Transverse colon (tissue), 4 donors: Measurements from ENCODE around the gene DISP3. TPM values are rescaled to one million over a fixed set of nuclear protein-coding genes. Genes with fewer than 3 reads are reported as not detected.

Source experiments
- DNase-seq: peaks from one replicate; pipeline ENCODE4 v3.0.0-alpha.2; 2019
- H3K27ac ChIP-seq, 4 donors: fragments of 200-600 bp; sonication (generic); 2 replicates each; pipeline ENCODE4 v1.5.1; 2016 to 2018; ENCODE audit warnings: inconsistent platforms in 4 of 4
- H3K27me3 ChIP-seq: fragments of 200-600 bp; sonication (generic); 2 replicates; pipeline ENCODE4 v1.5.1; 2017; ENCODE audit warnings: inconsistent platforms
- H3K36me3 ChIP-seq, 4 donors: fragments of 200-600 bp; sonication (generic); 2 replicates each; pipeline ENCODE4 v1.5.1; 2017 to 2019; ENCODE audit warnings: inconsistent platforms in 4 of 4
- H3K4me1 ChIP-seq, 4 donors: fragments of 200-600 bp; sonication (generic); 2 replicates each; pipeline ENCODE4 v1.5.1; 2017 to 2020; ENCODE audit warnings: inconsistent platforms in 4 of 4
- H3K4me3 ChIP-seq, 4 donors: fragments of 200-600 bp; sonication (generic); 1 replicate in 1 of 4; 2 replicates in 3 of 4; pipeline versions ENCODE4 v1.5.1 to v1.6.1; 2017 to 2019; ENCODE audit warnings: inconsistent platforms in 4 of 4
- H3K9me3 ChIP-seq, 2 donors: fragments of 200-600 bp; sonication (generic); 2 replicates each; pipeline ENCODE4 v1.5.1; 2017 to 2019; ENCODE audit warnings: inconsistent platforms in 2 of 2
- EP300 ChIP-seq: sonication (generic); formaldehyde crosslinking; IDR thresholded peaks from one replicate; pipeline ENCODE4 v1.6.1; 2017; ENCODE audit warnings: antibody characterized with exemption, low read depth
- POLR2A ChIP-seq: fragments of 450-650 bp; IDR thresholded peaks from one replicate; pipeline ENCODE4 v1.6.1; 2016; ENCODE audit warnings: antibody characterized with exemption, mild to moderate bottlenecking, moderate library complexity
- POLR2AphosphoS5 ChIP-seq, 3 donors: sonication (generic); formaldehyde crosslinking; IDR thresholded peaks; one replicate each; pipeline ENCODE4 v1.6.1; 2016; ENCODE audit warnings: antibody characterized with exemption in 3 of 3
- WGBS, 2 donors: methylation state at CpG; one replicate each; pipeline ENCODE4 v1.1.5; 2018; ENCODE audit warnings: low coverage in 1 of 2; 5-methylcytosine and 5-hydroxymethylcytosine counted together
- in situ Hi-C, 4 donors: fragments of 200-750 bp; cut with MboI; loops; one replicate each; pipeline versions ENCODE4 v1.15.0 to v1.15.1; 2017; ENCODE audit warnings: low sequenced_read_pairs in 3 of 4, low pct_ligation_motif_present in 1 of 4, low pct_unique_long_range_greater_than_20kb in 1 of 4
- intact Hi-C: fragments of 100-400 bp; cut with DNase I; formaldehyde crosslinking; loops from one replicate; pipeline ENCODE4 v1.15.1; 2023; ENCODE audit warnings: low total_unique reads
- total RNA-seq, 4 donors: library from RNA; depleted of rRNA; stranded (reverse); fragments of >200 nt; gene quantifications; one replicate each; pipeline ENCODE4 v1.1.0, GENCODE V29; 2016
- TF ChIP-seq, protein P1 (sequence below), 5 experiments: fragments of 200-600 bp in 3 of 5; fragments of 450-650 bp in 2 of 5; sonication (generic) in 3 of 5; IDR thresholded peaks; 1 replicate in 2 of 5; 2 replicates in 3 of 5; pipeline ENCODE4 v1.5.1; 2016 to 2017; ENCODE audit warnings: antibody characterized with exemption in 5 of 5, inconsistent platforms in 3 of 5, mild to moderate bottlenecking in 2 of 5, moderate library complexity in 1 of 5

DISP3 gene
- total RNA-seq, 4 donors from 2014 or later = under 0.01 to 2.6 (median 0.16) TPM; not detected in 1

DNA sequence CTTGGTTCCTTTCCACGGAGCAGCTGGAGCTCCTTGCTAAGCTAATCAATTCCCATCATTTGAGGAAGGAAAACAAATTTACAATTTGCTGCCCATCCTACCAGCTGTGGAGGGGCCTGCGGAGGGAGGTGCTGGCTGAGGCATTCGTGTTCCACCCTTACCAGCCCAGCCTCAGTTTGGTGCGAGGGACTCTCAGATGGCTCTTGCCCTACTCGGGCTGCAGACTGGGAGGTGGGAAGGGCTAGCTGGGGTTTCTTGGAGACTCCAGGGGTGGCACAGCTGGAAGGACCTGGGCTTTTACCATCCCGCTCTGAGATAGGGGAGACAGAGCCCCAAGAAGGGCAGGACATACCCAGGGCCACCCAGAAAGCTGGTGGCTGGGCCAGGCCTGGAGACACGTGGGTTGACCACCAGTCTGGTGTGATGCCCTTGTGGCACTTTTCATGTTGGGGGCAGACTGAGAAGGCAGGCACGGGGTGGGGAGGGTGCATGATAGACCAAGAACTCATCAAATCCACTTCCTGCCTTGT, 17.7 kb downstream of the DISP3 start:
- H3K36me3 ChIP-seq = no peaks in the 10 kb centered on the region
- H3K9me3 ChIP-seq = no peaks in the 10 kb centered on the region
- no peak for DNase-seq
- peaks cover 8% of the 10 kb centered on the region for H3K27me3 ChIP-seq
- intact Hi-C loops (no loop called here), in situ Hi-C loops (no loop called here)
- no peak overlapping the region for H3K4me3 ChIP-seq
- TF ChIP-seq POLR2A (no peak), EP300 (no peak), POLR2AphosphoS5 (IDR thresholded peaks at IDR 0.05) (no peak)
- TF ChIP-seq, protein P1, sequence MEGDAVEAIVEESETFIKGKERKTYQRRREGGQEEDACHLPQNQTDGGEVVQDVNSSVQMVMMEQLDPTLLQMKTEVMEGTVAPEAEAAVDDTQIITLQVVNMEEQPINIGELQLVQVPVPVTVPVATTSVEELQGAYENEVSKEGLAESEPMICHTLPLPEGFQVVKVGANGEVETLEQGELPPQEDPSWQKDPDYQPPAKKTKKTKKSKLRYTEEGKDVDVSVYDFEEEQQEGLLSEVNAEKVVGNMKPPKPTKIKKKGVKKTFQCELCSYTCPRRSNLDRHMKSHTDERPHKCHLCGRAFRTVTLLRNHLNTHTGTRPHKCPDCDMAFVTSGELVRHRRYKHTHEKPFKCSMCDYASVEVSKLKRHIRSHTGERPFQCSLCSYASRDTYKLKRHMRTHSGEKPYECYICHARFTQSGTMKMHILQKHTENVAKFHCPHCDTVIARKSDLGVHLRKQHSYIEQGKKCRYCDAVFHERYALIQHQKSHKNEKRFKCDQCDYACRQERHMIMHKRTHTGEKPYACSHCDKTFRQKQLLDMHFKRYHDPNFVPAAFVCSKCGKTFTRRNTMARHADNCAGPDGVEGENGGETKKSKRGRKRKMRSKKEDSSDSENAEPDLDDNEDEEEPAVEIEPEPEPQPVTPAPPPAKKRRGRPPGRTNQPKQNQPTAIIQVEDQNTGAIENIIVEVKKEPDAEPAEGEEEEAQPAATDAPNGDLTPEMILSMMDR (IDR thresholded peaks at IDR 0.05) = no peak
- no peak overlapping the region for H3K27ac ChIP-seq
- WGBS, 2 donors = 81% methylated on average over 8 of the region's 8 CpGs; no CpG with 5 or more reads in 1 of the 2 donors
- no peaks in the 10 kb centered on the region for H3K4me1 ChIP-seq

DNA sequence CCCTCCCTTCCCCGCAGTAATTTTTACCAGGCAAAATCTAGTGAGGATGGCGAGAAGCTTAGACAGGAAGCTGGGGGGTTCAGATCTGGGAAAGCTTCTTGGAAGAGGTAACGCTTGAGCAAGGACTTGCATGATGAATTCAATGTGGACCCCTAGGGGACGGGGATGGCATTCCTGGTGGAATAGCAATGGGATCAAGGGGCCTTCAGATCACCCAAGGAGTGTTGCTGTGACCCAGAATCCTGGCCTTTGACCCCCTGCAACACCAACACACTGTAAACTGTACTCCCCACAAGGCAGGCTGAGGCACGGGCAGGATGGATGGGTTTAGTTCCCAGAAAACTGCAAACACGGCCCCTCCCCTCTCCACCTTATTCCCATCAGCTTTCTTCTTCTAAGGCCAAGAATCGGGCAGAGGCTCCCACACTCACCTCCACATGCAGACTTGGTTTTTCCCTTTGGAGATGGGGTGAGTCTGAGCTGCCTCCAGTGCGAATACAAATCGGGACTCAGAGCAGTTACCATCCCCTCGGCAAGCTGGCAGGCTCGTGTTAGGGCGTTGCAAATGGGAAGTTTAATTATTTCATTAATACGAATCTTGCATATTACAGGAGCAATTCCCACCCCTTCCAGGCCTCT, 20.1 kb downstream of the DISP3 start:
- WGBS, 2 donors = 38 to 61% methylated on average over 4 to 13 of the region's 13 CpGs
- DNase-seq = no peak
- Histone ChIP-seq H3K27ac (no peak overlapping the region), H3K36me3 (no peaks in the 10 kb centered on the region), H3K9me3 (no peaks in the 10 kb centered on the region), H3K27me3 (peaks cover 17% of the 10 kb centered on the region), H3K4me1 (no peaks in the 10 kb centered on the region), H3K4me3 (no peak overlapping the region)
- in situ Hi-C loops (no loop called here), intact Hi-C loops (no loop called here)
- no peak for TF ChIP-seq POLR2A
- TF ChIP-seq POLR2AphosphoS5 (IDR thresholded peaks at IDR 0.05) = no peak
- TF ChIP-seq, protein P1 (IDR thresholded peaks at IDR 0.05) = no peak
- TF ChIP-seq EP300 = no peak

DNA sequence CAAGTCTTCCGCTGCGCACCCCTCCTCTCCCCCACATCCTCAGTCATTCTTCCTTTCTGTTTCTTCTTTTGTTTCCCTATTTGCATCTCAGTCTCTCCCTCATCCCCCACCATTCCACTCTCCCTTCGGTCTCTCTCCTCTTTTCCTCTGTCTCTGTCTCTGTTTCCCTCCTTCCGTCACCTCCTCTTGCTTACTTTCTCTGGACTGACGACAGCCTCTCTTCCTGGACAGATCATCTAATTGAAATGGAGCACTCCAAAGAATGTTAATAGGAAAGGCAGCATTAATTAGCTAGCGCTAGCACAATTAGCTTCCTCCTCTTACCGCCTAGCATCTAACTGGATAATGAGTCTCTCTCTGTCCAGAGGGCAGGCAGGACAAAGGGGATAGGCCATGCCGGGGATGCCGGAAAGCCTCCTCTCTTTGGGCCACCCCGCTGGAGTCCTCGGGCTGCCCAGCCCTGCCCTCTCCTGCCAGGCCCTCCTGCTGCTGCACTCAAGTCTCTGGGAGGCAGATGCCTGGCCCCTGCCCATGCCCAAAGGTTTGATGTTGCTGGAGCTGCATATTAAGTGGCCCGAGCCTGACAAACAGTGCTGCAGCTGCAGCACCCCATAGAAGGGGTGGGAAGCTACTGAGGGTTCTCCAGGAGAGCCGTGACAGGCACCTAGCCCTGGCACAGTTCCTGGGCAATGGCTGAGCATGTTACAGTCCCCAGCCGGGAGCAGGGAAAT, 20.8 kb downstream of the DISP3 start:
- no peak overlapping the region for H3K4me3 ChIP-seq
- H3K9me3 ChIP-seq = peaks cover 4 to 5% of the 10 kb centered on the region in 2 donors
- intact Hi-C loops = no loop called here
- H3K4me1 ChIP-seq = no peaks in the 10 kb centered on the region
- in situ Hi-C loops = no loop called here
- no peak overlapping the region for H3K27ac ChIP-seq
- TF ChIP-seq POLR2AphosphoS5 (IDR thresholded peaks at IDR 0.05) = no peak
- TF ChIP-seq POLR2A = no peak
- TF ChIP-seq, protein P1 (IDR thresholded peaks at IDR 0.05) = no peak
- no peak for TF ChIP-seq EP300
- DNase-seq = no peak
- no peaks in the 10 kb centered on the region for H3K36me3 ChIP-seq
- peaks cover 17% of the 10 kb centered on the region for H3K27me3 ChIP-seq
- 61 to 65% methylated on average over 5 to 14 of the region's 14 CpGs for WGBS, 2 donors

DNA sequence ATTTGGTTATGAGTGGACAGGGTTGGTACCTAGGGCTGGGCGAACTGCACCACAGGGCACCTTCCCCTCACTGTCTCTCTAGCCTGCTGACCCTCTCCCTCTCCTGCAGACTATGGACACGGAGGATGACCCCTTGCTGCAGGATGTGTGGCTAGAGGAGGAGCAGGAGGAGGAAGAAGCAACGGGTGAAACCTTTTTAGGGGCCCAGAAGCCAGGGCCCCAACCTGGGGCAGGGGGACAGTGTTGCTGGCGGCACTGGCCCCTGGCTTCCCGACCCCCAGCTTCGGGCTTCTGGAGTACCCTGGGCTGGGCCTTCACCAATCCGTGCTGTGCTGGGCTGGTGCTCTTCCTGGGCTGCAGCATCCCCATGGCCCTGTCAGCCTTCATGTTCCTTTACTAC, 21.9 kb downstream of the DISP3 start:
- in situ Hi-C loops = no loop called here
- Histone ChIP-seq H3K27me3 (peaks cover 17% of the 10 kb centered on the region), H3K9me3 (peaks cover 5 to 16% of the 10 kb centered on the region in 2 donors), H3K27ac (no peak overlapping the region), H3K36me3 (no peaks in the 10 kb centered on the region), H3K4me1 (no peaks in the 10 kb centered on the region), H3K4me3 (no peak overlapping the region)
- intact Hi-C loops = no loop called here
- 88% methylated on average over 7 of the region's 7 CpGs; no CpG with 5 or more reads in 1 of the 2 donors for WGBS, 2 donors
- no peak for DNase-seq
- TF ChIP-seq, protein P1 (IDR thresholded peaks at IDR 0.05) = no peak
- TF ChIP-seq POLR2AphosphoS5 (IDR thresholded peaks at IDR 0.05) = no peak
- TF ChIP-seq POLR2A = no peak
- TF ChIP-seq EP300 = no peak
